Hepatocyte (in vitro differentiated cells): Measurements from ENCODE around the gene NTPCR.
"Not testable (repeated sequence)": the region's sequence is repeated elsewhere in the genome, so short reads cannot be mapped to it uniquely, and the experiment has no call there.

Experiments
- EZH2 ChIP-seq: fragments of 200-600 bp; sonication (generic); IDR thresholded peaks from 2 replicates; pipeline ENCODE4 v1.6.1; 2016; ENCODE audit warnings: antibody characterized with exemption, mild to moderate bottlenecking, borderline replicate concordance
- EZH2phosphoT487 ChIP-seq: fragments of 200-600 bp; sonication (generic); IDR thresholded peaks from one replicate; pipeline ENCODE4 v1.6.1; 2018; ENCODE audit warnings: antibody characterized with exemption, mild to moderate bottlenecking, low read depth, moderate library complexity; ENCODE audit not compliant: unreplicated experiment, severe bottlenecking
- TF ChIP-seq, protein P1 (sequence below): fragments of 200-600 bp; sonication (generic); IDR thresholded peaks from 2 replicates; pipeline ENCODE4 v1.5.1; 2016; ENCODE audit warnings: antibody characterized with exemption, mild to moderate bottlenecking; ENCODE audit not compliant: poor library complexity

DNA sequence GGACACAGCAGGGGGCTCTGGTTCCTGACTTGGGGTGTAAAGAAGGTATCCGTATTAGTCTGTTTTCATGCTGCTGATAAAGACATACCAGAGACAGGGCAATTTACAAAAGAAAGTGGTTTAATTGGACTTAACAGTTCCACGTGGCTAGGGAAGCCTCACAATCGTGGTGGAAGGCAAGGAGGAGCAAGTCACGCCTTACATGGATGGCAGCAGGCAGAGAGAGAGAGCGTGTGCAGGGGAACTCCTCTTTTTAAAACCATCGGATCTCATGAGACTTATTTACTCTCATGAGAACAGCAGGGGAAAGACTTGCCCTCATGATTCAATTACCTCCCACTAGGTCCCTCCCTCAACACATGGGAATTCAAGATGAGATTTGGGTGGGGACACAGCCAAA is 23.2 kb upstream of the NTPCR start:
- TF ChIP-seq, protein P1, sequence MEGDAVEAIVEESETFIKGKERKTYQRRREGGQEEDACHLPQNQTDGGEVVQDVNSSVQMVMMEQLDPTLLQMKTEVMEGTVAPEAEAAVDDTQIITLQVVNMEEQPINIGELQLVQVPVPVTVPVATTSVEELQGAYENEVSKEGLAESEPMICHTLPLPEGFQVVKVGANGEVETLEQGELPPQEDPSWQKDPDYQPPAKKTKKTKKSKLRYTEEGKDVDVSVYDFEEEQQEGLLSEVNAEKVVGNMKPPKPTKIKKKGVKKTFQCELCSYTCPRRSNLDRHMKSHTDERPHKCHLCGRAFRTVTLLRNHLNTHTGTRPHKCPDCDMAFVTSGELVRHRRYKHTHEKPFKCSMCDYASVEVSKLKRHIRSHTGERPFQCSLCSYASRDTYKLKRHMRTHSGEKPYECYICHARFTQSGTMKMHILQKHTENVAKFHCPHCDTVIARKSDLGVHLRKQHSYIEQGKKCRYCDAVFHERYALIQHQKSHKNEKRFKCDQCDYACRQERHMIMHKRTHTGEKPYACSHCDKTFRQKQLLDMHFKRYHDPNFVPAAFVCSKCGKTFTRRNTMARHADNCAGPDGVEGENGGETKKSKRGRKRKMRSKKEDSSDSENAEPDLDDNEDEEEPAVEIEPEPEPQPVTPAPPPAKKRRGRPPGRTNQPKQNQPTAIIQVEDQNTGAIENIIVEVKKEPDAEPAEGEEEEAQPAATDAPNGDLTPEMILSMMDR, result not testable (repeated sequence)
- not testable (repeated sequence) for TF ChIP-seq EZH2, EZH2phosphoT487
